AG04450 (cell line): ENCODE results near the gene SGPL1. TPM values are rescaled to one million over a fixed set of nuclear protein-coding genes. Genes with fewer than 3 reads are reported as not detected.

ENCODE experiments used
- CTCF ChIA-PET: fragments of 300-600, 350-600 bp; formaldehyde crosslinking; extraction: SDS; loops from one replicate; lab custom pipeline; 2022; ENCODE audit warnings: antibody characterized with exemption, inconsistent platforms; lab: Charles Lee
- POLR2A ChIA-PET: fragments of 350-600 bp; formaldehyde crosslinking; extraction: SDS; loops from one replicate; lab custom pipeline; 2021; ENCODE audit warnings: antibody characterized with exemption, inconsistent platforms; lab: Yijun Ruan, JAX
- DNase-seq: peaks from one replicate; pipeline ENCODE4 v3.0.0-alpha.2; 2011; ENCODE audit warnings: low read depth, low spot score
- H3K27ac ChIP-seq: one replicate; pipeline ENCODE4 v1.5.1; 2012; ENCODE audit warnings: low read depth, low read length, control low read depth
- H3K27me3 ChIP-seq: one replicate; pipeline ENCODE4 v1.6.0; 2012; ENCODE audit warnings: low read length; ENCODE audit not compliant: control insufficient read depth, insufficient read depth
- H3K4me3 ChIP-seq: 2 replicates; pipeline ENCODE4 v1.5.1; 2011; ENCODE audit warnings: mild to moderate bottlenecking, low read depth, low read length, control low read depth
- H3K9me3 ChIP-seq: 2 replicates; pipeline ENCODE4 v1.5.1; 2012; ENCODE audit warnings: low read length; ENCODE audit not compliant: control insufficient read depth, insufficient read depth
- CTCF ChIP-seq: IDR thresholded peaks from 2 replicates; pipeline ENCODE4 v1.5.1; 2011; ENCODE audit warnings: low read depth, low read length, control low read depth, inconsistent platforms
- polyA plus RNA-seq: library from polyadenylated mRNA; depleted of rRNA; stranded (reverse); fragments of >200 nt; gene quantifications from 2 replicates; pipeline ENCODE4 v1.2.3, GENCODE V29; 2011

Gene SGPL1
- polyA plus RNA-seq, 1 experiment: 30.8 TPM

- POLR2A ChIA-PET: no interaction called here
- Histone ChIP-seq H3K27me3 (no peaks in the 10 kb centered on the region), H3K27ac (no peak overlapping the region), H3K4me3 (no peak overlapping the region), H3K9me3 (peaks cover 3% of the 10 kb centered on the region; the same call in 1 of the 2 replicates)
- CTCF ChIA-PET: no interaction called here
- TF ChIP-seq CTCF: no peak
- no peak for DNase-seq
These were observed 25.1 kb downstream of the SGPL1 start for GRCh38 chr10:70840836-70841235.

GRCh38 chr10:70843333-70843732 lies 27.6 kb downstream of the SGPL1 start:
- Histone ChIP-seq H3K27me3 (no peaks in the 10 kb centered on the region), H3K9me3 (no peaks in the 10 kb centered on the region), H3K4me3 (no peak overlapping the region), H3K27ac (no peak overlapping the region)
- CTCF ChIA-PET: interaction anchor here (1.1 kb wide), 1 partner anchor 85 kb away, joined by 3 read pairs; no protein-coding TSS in a partner anchor
- no peak for TF ChIP-seq CTCF
- DNase-seq: no peak
- POLR2A ChIA-PET: no interaction called here

- H3K27me3 ChIP-seq: no peaks in the 10 kb centered on the region
- no peak overlapping the region for H3K4me3 ChIP-seq
- H3K27ac ChIP-seq: no peak overlapping the region
- DNase-seq: no peak
- POLR2A ChIA-PET: no interaction called here
- H3K9me3 ChIP-seq: no peaks in the 10 kb centered on the region
- CTCF ChIA-PET: interaction anchor here (1.0 kb wide), 1 partner anchor 8 kb away, joined by 5 read pairs; no protein-coding TSS in a partner anchor
- no peak for TF ChIP-seq CTCF
These were observed 28.2 kb downstream of the SGPL1 start for GRCh38 chr10:70843776-70844489.

GRCh38 chr10:70845256-70845655 lies 29.5 kb downstream of the SGPL1 start:
- H3K27me3 ChIP-seq: no peaks in the 10 kb centered on the region
- H3K9me3 ChIP-seq: no peaks in the 10 kb centered on the region
- H3K4me3 ChIP-seq: no peak overlapping the region
- ChIA-PET POLR2A (no interaction called here), CTCF (interaction anchor here (1.2 kb wide), 1 partner anchor 296 kb away, joined by 3 read pairs; no protein-coding TSS in a partner anchor)
- TF ChIP-seq CTCF: no peak
- no peak overlapping the region for H3K27ac ChIP-seq
- no peak for DNase-seq

- ChIA-PET POLR2A (interaction anchor here (0.6 kb wide), 1 partner anchor 32 kb away, joined by 5 read pairs; no protein-coding TSS in a partner anchor), CTCF (interaction anchor here (1.1 to 1.2 kb wide), 2 partner anchors 35 to 296 kb away, joined by 3 read pairs; no protein-coding TSS in a partner anchor)
- no peak for DNase-seq
These were observed 30.1 kb downstream of the SGPL1 start for GRCh38 chr10:70845816-70846215.

More at GRCh38 chr10:70845816-70846215, 30.1 kb downstream of the SGPL1 start:
- no peak overlapping the region for H3K27ac ChIP-seq
- no peak for TF ChIP-seq CTCF
- no peaks in the 10 kb centered on the region for H3K27me3 ChIP-seq
- no peak overlapping the region for H3K4me3 ChIP-seq
- H3K9me3 ChIP-seq: no peaks in the 10 kb centered on the region
